Coronary artery (tissue), 2 donors: ENCODE results near the gene TMEM217.

ENCODE experiments used
- DNase-seq: peaks from one replicate; pipeline ENCODE4 v3.0.0-alpha.2; 2017; ENCODE audit warnings: low spot score
- H3K27ac ChIP-seq, 2 donors: fragments of 200-600 bp; sonication (generic); one replicate each; pipeline ENCODE4 v1.5.1; 2016 to 2019
- H3K4me3 ChIP-seq: fragments of 200-600 bp; sonication (generic); 2 replicates; pipeline ENCODE4 v1.5.1; 2016; ENCODE audit warnings: mild to moderate bottlenecking, moderate library complexity
- TF ChIP-seq, protein P1 (sequence below): fragments of 200-600 bp; sonication (generic); IDR thresholded peaks from one replicate; pipeline ENCODE4 v1.5.1; 2019; ENCODE audit warnings: antibody characterized with exemption

The TMEM217 gene

DNA sequence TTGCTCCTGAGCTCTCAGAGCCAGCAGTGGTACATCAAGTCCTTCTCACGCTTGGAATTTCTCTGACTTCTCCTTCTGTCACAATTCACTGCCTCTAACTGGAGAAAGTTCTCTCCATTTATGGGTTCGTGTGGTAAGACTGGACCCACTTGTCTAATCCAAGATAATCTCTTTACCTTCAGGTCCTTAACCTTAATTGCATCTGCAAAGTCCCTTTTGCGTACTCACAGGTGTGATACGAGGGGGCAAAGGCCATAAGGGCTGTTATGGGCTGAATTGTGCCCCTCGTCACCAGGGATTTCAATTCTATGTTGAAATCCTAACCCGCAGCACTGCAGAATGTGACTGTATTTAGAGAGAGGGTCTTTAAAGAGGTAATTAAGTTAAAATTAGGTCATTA lies 27.8 kb downstream of the TMEM217 start:
- H3K4me3 ChIP-seq, result no peak overlapping the region
- H3K27ac ChIP-seq, result no peak overlapping the region

DNA sequence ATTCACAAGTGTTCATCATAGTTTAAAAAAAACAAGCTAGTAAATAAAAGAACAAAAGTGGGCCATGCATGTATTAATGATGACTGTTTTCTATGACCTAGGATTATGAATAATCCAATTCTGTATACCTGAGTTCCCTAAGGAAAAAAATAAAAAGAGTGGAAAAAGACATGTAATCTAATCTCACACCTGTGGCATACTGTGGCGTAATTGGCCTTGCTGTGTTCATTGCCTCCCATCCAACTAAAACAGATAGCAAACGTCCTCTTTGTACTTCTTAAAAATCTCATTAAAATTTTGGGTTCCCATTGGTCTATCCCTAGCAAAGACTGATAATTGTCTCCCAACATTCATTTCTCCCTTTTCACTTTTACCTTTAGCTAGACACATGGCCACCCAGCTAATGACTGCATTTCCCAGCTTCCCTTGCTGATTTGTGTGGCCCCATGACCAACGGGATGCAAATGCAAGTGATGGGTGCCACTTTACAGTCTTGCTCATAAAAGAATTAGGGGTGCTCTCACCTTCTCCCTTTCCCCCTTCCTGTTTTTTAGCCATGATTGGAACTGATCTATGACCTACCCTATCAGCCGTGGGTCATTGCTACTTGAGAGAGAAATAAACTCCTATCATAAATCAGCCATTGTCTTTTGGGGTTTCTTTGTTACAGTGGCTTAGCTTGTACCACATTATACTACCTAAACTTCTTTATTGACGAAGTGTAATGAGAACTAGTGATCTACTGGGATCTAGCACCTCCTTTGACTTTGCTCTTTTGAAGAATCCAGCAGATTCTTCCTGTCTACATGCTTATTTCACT lies 32.4 kb downstream of the TMEM217 start:
- H3K27ac ChIP-seq, result no peak overlapping the region
- H3K4me3 ChIP-seq, result no peak overlapping the region
- DNase-seq, result no peak
- TF ChIP-seq, protein P1, sequence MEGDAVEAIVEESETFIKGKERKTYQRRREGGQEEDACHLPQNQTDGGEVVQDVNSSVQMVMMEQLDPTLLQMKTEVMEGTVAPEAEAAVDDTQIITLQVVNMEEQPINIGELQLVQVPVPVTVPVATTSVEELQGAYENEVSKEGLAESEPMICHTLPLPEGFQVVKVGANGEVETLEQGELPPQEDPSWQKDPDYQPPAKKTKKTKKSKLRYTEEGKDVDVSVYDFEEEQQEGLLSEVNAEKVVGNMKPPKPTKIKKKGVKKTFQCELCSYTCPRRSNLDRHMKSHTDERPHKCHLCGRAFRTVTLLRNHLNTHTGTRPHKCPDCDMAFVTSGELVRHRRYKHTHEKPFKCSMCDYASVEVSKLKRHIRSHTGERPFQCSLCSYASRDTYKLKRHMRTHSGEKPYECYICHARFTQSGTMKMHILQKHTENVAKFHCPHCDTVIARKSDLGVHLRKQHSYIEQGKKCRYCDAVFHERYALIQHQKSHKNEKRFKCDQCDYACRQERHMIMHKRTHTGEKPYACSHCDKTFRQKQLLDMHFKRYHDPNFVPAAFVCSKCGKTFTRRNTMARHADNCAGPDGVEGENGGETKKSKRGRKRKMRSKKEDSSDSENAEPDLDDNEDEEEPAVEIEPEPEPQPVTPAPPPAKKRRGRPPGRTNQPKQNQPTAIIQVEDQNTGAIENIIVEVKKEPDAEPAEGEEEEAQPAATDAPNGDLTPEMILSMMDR, result no peak

More for the DNA sequence above, 27.8 kb downstream of the TMEM217 start:
- DNase-seq, result no peak
- TF ChIP-seq, protein P1, result no peak

DNA sequence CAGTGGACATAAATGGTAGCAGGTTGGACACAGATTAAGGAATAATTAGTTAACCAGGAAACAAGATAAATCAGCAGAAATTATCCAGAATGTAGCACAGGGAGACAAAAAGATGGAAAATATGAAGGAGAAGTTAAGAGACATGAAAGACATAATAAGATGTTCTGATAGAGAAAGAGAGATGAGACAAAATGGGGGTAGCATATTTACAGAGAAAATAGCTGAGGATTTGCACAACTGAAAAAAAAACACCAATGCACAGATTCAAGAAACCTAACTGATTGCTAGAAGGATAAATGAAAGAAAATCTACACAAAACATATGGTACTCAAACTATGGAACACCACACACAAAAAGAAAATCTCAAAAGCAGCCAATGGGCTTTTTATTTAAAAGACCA lies 35.0 kb downstream of the TMEM217 start:
- no peak for DNase-seq
- H3K27ac ChIP-seq, result no peak overlapping the region
- peak overlapping the region; percentile 72 for H3K4me3 ChIP-seq
- TF ChIP-seq, protein P1, result no peak

DNA sequence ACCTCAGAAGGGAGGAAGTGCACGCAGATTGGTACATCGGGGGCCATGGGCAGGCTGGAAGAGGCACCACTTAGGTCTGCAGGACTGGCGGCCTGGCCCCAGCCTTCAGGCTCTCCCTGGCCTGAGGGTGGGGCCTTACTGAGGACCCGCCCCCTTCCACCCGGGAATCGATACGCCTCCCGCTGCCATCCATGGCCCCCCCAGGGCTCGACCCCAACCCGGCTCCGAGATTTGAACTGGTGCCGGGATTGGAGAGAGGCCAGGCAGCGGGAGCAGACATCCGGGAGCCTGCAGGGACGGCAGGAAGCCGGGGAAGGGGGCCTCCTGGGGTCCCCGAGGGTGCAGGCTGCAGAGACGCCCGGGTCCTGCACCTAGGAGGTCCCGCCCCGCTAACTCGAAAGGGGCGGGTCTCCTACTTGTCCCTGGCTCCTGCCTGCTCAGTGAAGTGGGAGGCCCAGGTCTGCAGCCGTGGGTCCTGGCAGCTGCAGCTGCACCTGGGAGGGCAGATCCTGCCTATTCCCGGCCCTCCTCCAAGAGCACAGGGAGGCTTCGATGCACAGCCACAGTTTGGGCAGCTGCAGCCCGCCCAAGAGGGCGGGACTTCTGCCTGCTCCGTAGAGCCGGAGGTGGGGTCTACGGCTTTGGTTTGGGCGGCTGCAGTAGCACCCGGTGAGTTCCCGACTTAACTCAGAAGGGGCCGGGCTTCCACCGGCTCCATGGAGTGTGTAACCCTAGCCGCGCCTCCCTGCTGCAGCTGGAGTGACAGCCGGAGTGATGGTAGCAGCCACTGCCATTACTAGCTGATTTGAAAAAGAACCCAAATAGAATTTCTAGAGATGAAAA lies 35.6 kb downstream of the TMEM217 start:
- peak; percentile 84 for DNase-seq
- peak overlapping the region; percentile 72 for H3K4me3 ChIP-seq
- peak overlapping the region in 1 of 2 donors; percentile 39 for H3K27ac ChIP-seq
- TF ChIP-seq, protein P1, result no peak

DNA sequence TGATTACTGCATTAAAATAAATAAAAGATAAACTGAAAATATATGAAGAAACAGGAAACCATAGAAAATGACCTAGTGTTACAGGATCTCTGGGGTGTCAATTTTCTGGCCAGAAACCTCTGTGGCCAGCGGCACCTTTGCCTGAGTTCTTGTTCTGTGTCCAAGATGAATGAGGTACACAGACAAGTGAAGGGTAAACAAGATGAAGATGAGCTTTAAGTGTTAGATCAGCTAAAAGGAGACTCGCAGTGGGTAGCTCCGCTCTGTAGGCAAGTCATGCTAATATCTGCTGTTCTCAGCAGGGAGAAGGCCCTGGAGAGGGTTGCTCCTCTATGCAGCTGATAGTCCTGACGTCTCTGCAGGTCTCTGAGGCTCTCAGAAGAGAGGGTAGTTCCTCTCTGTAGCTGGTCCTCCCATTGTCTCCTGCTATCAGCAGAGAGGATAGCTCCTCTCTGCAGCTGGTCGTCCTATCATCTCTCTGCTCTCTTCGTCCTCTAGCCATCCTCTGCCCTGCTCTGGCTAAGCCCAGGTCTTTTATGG lies 36.3 kb downstream of the TMEM217 start:
- TF ChIP-seq, protein P1, result no peak
- peak; percentile 59 for DNase-seq
- H3K27ac ChIP-seq, result peak overlapping the region in 1 of 2 donors; percentile 39
- H3K4me3 ChIP-seq, result peak overlapping the region; percentile 72

DNA sequence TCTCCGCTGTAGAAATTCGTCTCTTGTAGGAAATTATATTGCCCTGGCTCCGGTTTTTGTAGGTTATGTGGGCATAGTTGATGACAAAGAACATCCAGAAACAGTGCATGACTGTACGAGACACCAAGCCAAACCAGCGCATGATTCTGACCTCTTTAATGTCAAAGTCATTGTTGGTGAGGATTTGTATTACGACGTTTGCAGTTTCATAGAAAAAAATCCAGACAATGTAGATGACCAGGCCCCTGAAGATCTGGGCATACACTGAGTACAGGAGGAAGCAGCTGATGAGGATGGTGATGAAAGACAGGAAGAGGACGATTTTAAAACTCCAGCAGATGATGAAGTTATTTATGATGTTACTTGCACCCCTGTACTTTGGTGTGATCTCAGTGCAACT lies 39.4 kb downstream of the TMEM217 start:
- no peak overlapping the region for H3K27ac ChIP-seq
- TF ChIP-seq, protein P1, result no peak
- no peak overlapping the region for H3K4me3 ChIP-seq
- DNase-seq, result no peak
